Stimulated activated CD4-positive, alpha-beta T cell treated with anti-CD3 and anti-CD28 coated beads, Interleukin-1b, Interleukin-23, amount 100 ng/mL, for 4 hours (primary cell): Measurements from ENCODE around the gene DNASE1L1.

Experiments used
- DNase-seq, 2 donors: peaks; one replicate each; pipeline ENCODE4 v3.0.0-alpha.2; 2020; ENCODE audit warnings: low read depth in 2 of 2

DNASE1L1 gene

GRCh38 chrX:154436374-154436982 lies 27.4 kb upstream of the DNASE1L1 start:
- peak; percentile 37 to 42 for DNase-seq

GRCh38 chrX:154435171-154435733 lies 26.2 kb upstream of the DNASE1L1 start:
- no peak for DNase-seq

GRCh38 chrX:154434394-154435168 lies 25.5 kb upstream of the DNASE1L1 start:
- DNase-seq: no peak

- no peak for DNase-seq
Observed at GRCh38 chrX:154433605-154434004, 24.6 kb upstream of the DNASE1L1 start.

GRCh38 chrX:154432210-154432609 lies 23.2 kb upstream of the DNASE1L1 start:
- DNase-seq: no peak

GRCh38 chrX:154431341-154431740 lies 22.3 kb upstream of the DNASE1L1 start:
- no peak for DNase-seq

- no peak for DNase-seq
Observed at GRCh38 chrX:154430916-154431315, 21.9 kb upstream of the DNASE1L1 start.

GRCh38 chrX:154430479-154430878 lies 21.4 kb upstream of the DNASE1L1 start:
- DNase-seq: no peak

GRCh38 chrX:154429711-154430110 lies 20.7 kb upstream of the DNASE1L1 start:
- no peak for DNase-seq

- DNase-seq: peak; percentile 72 to 78
Observed at GRCh38 chrX:154428176-154429171, 19.4 kb upstream of the DNASE1L1 start, which contains the start of gene ATP6AP1. Gene ATP6AP1 (plus strand): TSS chrX:154428677. CDS start chrX:154428693, 16 bp downstream.

GRCh38 chrX:154426916-154427770 lies 18.1 kb upstream of the DNASE1L1 start:
- DNase-seq: no peak

- no peak for DNase-seq
Observed at GRCh38 chrX:154420402-154420756, 11.3 kb upstream of the DNASE1L1 start.

- no peak for DNase-seq
Observed at GRCh38 chrX:154419688-154420401, 10.8 kb upstream of the DNASE1L1 start.

- no peak for DNase-seq
Observed at GRCh38 chrX:154419189-154419588, 10.1 kb upstream of the DNASE1L1 start.

- DNase-seq: no peak
Observed at GRCh38 chrX:154417157-154417556, 8.1 kb upstream of the DNASE1L1 start.

- no peak for DNase-seq
Observed at GRCh38 chrX:154413142-154413541, 4.1 kb upstream of the DNASE1L1 start.

- DNase-seq: no peak
Observed at GRCh38 chrX:154412468-154412867, 3.4 kb upstream of the DNASE1L1 start.

- peak in 1 of 2 donors; percentile 56 for DNase-seq
Observed at GRCh38 chrX:154411981-154412340, 2.9 kb upstream of the DNASE1L1 start.

- no peak for DNase-seq
Observed at GRCh38 chrX:154408659-154409221, 314 bp downstream of the DNASE1L1 start.

GRCh38 chrX:154404625-154405192 lies 4.3 kb downstream of the DNASE1L1 start:
- no peak for DNase-seq
